Mesothelial cell of epicardium (in vitro differentiated cells): ENCODE results near the gene GALNT18. TPM values are rescaled to one million over a fixed set of nuclear protein-coding genes. Genes with fewer than 3 reads are reported as not detected.

Experiments
- DNase-seq, 2 experiments: peaks; one replicate each; pipeline ENCODE4 v3.0.0; 2021; ENCODE audit warnings: low spot score in 2 of 2; ENCODE audit not compliant: unreplicated experiment in 2 of 2
- H3K27ac Mint-ChIP-seq: 2 replicates; pipeline ENCODE4 v1.8.0; 2021; ENCODE audit warnings: mixed read lengths
- H3K27me3 Mint-ChIP-seq: 2 replicates; pipeline ENCODE4 v1.8.0; 2021; ENCODE audit warnings: low read depth, mixed read lengths
- H3K36me3 Mint-ChIP-seq: 2 replicates; pipeline ENCODE4 v1.8.0; 2021; ENCODE audit warnings: mixed read lengths
- H3K4me1 Mint-ChIP-seq: 2 replicates; pipeline ENCODE4 v1.8.0; 2021; ENCODE audit warnings: mixed read lengths
- H3K4me3 Mint-ChIP-seq: 2 replicates; pipeline ENCODE4 v1.8.0; 2021; ENCODE audit warnings: mild to moderate bottlenecking, moderate library complexity, mixed read lengths
- H3K9me3 Mint-ChIP-seq: 2 replicates; pipeline ENCODE4 v1.8.0; 2021; ENCODE audit warnings: mixed read lengths
- total RNA-seq: library from RNA; stranded (reverse); gene quantifications from 3 replicates; pipeline ENCODE4 v1.2.1, GENCODE V29; 2021
- TF ChIP-seq, protein P1 (sequence below): fragments of 200-600 bp; sonication (generic); IDR thresholded peaks from one replicate; pipeline ENCODE4 v1.5.0; 2021; ENCODE audit warnings: antibody characterized with exemption; ENCODE audit not compliant: unreplicated experiment

Gene GALNT18
- total RNA-seq, 1 donor from 2014 or later, result 4.2 TPM

DNA sequence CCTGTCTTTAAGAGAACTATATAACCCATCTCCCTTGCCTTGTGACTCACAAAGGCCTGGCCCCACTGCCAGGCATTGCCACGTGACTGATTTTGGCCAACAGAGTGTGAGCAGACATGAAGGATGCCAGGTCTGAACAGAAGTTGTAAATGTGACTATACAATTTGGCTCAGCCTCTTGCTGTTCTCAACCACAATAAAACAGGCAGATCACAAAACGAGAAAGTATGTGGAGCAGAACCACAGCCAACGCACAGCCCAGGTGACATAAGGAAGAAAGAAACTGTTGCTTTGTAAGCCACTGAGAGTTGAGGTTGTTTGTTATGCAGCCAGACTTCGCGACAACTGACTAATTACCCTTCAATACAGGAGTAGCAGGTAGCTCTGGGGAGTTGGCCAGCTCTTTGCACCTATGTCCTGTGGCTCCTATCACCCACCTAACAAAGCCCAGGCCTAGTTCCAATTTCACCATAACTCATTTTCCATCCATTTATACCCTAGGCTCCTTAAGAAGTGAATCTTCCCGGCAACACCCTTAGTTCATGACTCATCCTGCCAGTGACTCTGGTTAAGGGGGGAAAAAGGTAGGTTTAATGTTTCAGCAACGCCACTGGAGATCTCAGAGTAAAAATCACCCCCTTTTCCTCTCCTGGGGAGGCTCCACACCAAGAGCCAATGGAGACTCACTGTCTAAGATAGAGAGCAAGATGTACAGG lies 53.7 kb downstream of the GALNT18 start:
- peaks cover 24% of the 10 kb centered on the region for H3K27me3 Mint-ChIP-seq
- H3K4me3 Mint-ChIP-seq, result no peak overlapping the region
- no peaks in the 10 kb centered on the region for H3K9me3 Mint-ChIP-seq
- no peak for DNase-seq
- H3K36me3 Mint-ChIP-seq, result no peaks in the 10 kb centered on the region
- peaks cover 2% of the 10 kb centered on the region for H3K4me1 Mint-ChIP-seq
- no peak overlapping the region for H3K27ac Mint-ChIP-seq
- TF ChIP-seq, protein P1, sequence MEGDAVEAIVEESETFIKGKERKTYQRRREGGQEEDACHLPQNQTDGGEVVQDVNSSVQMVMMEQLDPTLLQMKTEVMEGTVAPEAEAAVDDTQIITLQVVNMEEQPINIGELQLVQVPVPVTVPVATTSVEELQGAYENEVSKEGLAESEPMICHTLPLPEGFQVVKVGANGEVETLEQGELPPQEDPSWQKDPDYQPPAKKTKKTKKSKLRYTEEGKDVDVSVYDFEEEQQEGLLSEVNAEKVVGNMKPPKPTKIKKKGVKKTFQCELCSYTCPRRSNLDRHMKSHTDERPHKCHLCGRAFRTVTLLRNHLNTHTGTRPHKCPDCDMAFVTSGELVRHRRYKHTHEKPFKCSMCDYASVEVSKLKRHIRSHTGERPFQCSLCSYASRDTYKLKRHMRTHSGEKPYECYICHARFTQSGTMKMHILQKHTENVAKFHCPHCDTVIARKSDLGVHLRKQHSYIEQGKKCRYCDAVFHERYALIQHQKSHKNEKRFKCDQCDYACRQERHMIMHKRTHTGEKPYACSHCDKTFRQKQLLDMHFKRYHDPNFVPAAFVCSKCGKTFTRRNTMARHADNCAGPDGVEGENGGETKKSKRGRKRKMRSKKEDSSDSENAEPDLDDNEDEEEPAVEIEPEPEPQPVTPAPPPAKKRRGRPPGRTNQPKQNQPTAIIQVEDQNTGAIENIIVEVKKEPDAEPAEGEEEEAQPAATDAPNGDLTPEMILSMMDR, result no peak

DNA sequence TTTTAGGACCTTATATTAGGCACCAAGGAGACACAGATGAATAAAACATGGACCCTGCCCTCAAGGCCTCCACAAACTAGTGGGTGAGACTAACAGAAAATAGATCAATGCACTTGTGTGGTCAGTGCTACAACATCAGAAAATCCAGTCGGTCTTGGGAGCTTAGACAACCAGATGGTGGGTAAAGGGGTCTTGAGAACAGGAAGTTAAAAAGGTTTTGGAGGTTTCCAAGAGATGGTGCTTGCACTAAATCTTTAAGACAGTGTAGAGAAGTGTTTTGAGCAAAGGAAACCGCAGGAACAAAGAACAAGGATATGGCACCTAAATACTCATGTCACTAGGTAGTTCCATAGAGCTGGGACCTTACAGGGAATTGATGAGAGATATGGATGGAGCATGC lies 56.2 kb downstream of the GALNT18 start:
- Mint-ChIP-seq H3K36me3 (no peaks in the 10 kb centered on the region), H3K9me3 (no peaks in the 10 kb centered on the region), H3K4me1 (peaks cover 2% of the 10 kb centered on the region), H3K27me3 (peaks cover 28% of the 10 kb centered on the region), H3K27ac (no peak overlapping the region), H3K4me3 (no peak overlapping the region)
- DNase-seq, result no peak
- TF ChIP-seq, protein P1, result no peak

DNA sequence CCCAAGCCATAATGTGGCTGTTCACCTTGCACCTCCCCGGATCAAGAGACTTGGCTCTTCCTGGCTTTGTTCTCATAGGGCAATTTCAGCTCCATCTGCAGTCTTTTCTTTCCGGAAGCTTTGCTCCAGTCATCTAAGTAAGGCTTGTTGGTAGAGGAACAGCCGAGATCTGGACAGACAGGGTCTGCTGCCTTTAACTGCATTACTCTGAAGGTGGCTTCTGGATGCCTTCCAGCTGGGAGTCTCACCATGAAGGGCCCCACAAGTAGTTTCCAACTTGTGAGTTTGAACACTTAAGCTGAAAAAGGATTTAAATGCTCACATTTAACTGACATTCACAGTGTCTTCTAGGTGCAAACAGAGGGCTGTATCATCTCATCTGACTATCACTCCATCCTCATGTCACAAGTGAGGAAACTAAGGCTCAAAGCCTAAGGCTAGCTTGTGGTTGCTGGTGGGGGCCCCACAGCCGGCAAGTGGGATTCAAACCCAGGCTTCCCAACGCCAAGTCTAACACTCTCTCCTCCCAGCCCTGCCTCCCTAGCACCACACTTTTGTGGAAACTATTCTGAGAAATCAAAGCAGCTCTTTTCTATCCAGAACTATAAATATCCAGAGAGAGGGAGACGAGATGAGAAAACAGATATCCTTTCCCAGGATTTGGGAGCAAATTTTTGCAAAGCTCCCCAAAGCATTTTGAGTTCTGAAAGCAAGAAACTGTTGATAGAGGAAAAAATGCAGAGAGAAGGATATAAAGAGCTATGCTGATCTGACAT lies 58.4 kb downstream of the GALNT18 start:
- TF ChIP-seq, protein P1, result no peak
- Mint-ChIP-seq H3K27ac (no peak overlapping the region), H3K27me3 (peaks cover 44% of the 10 kb centered on the region)

DNA sequence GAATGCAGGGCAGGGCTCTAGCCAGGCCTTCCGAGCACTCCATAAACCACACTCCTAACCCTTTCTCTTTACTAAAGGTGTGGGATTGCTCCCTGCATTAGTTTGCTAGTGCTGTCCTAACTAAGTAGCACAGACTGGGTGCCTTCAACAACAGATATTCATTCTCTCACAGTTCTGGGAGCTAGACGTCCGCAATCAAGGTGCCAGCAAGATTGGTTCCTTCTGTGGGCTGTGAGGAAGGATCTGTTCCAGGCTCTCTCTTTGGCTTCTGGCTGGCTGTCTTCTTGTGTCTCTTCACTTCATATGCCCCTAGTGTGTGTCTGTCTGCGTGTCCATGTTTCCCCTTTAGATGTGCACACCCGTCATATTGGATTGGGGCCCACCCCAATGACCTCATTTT lies 59.8 kb downstream of the GALNT18 start:
- Mint-ChIP-seq H3K27me3 (peaks cover 50% of the 10 kb centered on the region), H3K4me1 (no peaks in the 10 kb centered on the region), H3K27ac (no peak overlapping the region), H3K9me3 (no peaks in the 10 kb centered on the region), H3K36me3 (no peaks in the 10 kb centered on the region), H3K4me3 (no peak overlapping the region)
- TF ChIP-seq, protein P1, result no peak
- no peak for DNase-seq

More for the DNA sequence above, 58.4 kb downstream of the GALNT18 start:
- Mint-ChIP-seq H3K9me3 (no peaks in the 10 kb centered on the region), H3K4me1 (no peaks in the 10 kb centered on the region), H3K36me3 (no peaks in the 10 kb centered on the region), H3K4me3 (no peak overlapping the region)
- DNase-seq, result no peak

DNA sequence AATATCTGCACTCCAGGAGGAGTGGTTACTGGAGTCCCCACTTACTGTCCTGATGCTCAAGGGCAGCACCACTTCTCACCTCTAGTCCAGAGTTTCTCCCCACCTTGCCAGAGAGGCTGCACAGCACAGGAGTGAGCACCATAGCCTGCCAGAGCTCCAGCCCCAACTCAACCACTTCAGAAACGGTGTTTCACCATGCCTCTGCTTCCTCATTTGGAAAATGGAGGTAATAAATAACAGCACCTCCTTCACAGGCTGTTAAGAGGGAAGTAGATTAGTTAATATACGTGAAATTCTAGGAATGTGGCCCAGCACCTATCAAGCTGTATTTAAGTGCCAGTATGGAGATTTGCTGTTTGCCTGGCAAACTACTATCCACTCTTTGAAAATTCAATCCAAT lies 63.0 kb downstream of the GALNT18 start:
- TF ChIP-seq, protein P1, result no peak
- no peaks in the 10 kb centered on the region for H3K4me1 Mint-ChIP-seq
- no peak for DNase-seq
- no peak overlapping the region for H3K27ac Mint-ChIP-seq
- H3K27me3 Mint-ChIP-seq, result peaks cover 43% of the 10 kb centered on the region
- no peak overlapping the region for H3K4me3 Mint-ChIP-seq
- H3K9me3 Mint-ChIP-seq, result no peaks in the 10 kb centered on the region
- no peaks in the 10 kb centered on the region for H3K36me3 Mint-ChIP-seq
